Measurements from ENCODE around the gene SLC43A1.

GRCh38 chr11:57484141-57484710, 31.3 kb downstream of the SLC43A1 start:
- TF ChIP-seq CTCF (IDR thresholded peaks at IDR 0.05) (no peak), CREM (CRISPR knock-in tag; IDR thresholded peaks at IDR 0.05) (no peak), USF2 (CRISPR knock-in tag; IDR thresholded peaks at IDR 0.05) (no peak), NR2C2 (CRISPR knock-in tag; IDR thresholded peaks at IDR 0.05) (no peak), ATF1 (CRISPR knock-in tag; IDR thresholded peaks at IDR 0.05) (no peak), ZBTB21 (CRISPR knock-in tag; IDR thresholded peaks at IDR 0.05; ENCODE audit: borderline replicate concordance) (no peak), IRF2 (CRISPR knock-in tag; IDR thresholded peaks at IDR 0.05; ENCODE audit: borderline replicate concordance, low read depth) (no peak), ZNF138 (CRISPR knock-in tag; conservative IDR thresholded peaks at IDR 0.05) (no peak), MAX (CRISPR knock-in tag; IDR thresholded peaks at IDR 0.05) (no peak), USF1 (CRISPR knock-in tag; IDR thresholded peaks at IDR 0.05) (no peak), KAT7 (CRISPR knock-in tag; IDR thresholded peaks at IDR 0.05; ENCODE audit: borderline replicate concordance) (no peak), MLX (CRISPR knock-in tag; IDR thresholded peaks at IDR 0.05) (no peak)
